BJ (cell line): ENCODE data around the gene PDS5B. TPM values are rescaled to one million over a fixed set of nuclear protein-coding genes. Genes with fewer than 3 reads are reported as not detected.

Source experiments
- CTCF ChIA-PET: fragments of 350-600 bp; formaldehyde crosslinking; extraction: SDS; loops from one replicate; lab custom pipeline; 2021; ENCODE audit warnings: antibody characterized with exemption, inconsistent platforms; lab: Yijun Ruan, JAX
- POLR2A ChIA-PET: fragments of 300-600 bp; sonication (Branson Sonifier 250); formaldehyde crosslinking; extraction: SDS; loops from one replicate; lab custom pipeline; 2021; ENCODE audit warnings: antibody characterized with exemption; lab: Charles Lee
- DNase-seq: peaks from one replicate; pipeline ENCODE4 v3.0.0-alpha.2; 2011; ENCODE audit warnings: low read depth
- H3K27me3 ChIP-seq: 2 replicates; pipeline ENCODE4 v1.6.0; 2011; ENCODE audit warnings: low read length; ENCODE audit not compliant: control insufficient read depth, insufficient read depth
- H3K36me3 ChIP-seq: 2 replicates; pipeline ENCODE4 v1.5.1; 2011; ENCODE audit warnings: low read length; ENCODE audit not compliant: control insufficient read depth, insufficient read depth
- H3K4me3 ChIP-seq: 2 replicates; pipeline ENCODE4 v1.5.1; 2011; ENCODE audit warnings: low read depth, mild to moderate bottlenecking, control low read depth, low read length
- CTCF ChIP-seq: IDR thresholded peaks from 2 replicates; pipeline ENCODE4 v1.5.1; 2011; ENCODE audit warnings: low read depth, mild to moderate bottlenecking, control low read depth, inconsistent platforms, low read length, moderate library complexity; ENCODE audit not compliant: insufficient read depth
- polyA plus RNA-seq: library from polyadenylated mRNA; depleted of rRNA; stranded (reverse); fragments of >200 nt; gene quantifications from 2 replicates; pipeline ENCODE4 v1.2.3, GENCODE V29; 2011

Gene PDS5B
- polyA plus RNA-seq, 1 experiment, result 3.9 TPM

GRCh38 chr13:32589471-32589870, 3.2 kb downstream of the PDS5B start:
- TF ChIP-seq CTCF, result no peak
- H3K36me3 ChIP-seq, result no peaks in the 10 kb centered on the region
- POLR2A ChIA-PET, result no interaction called here
- no peak overlapping the region for H3K4me3 ChIP-seq
- H3K27me3 ChIP-seq, result no peaks in the 10 kb centered on the region
- CTCF ChIA-PET, result interaction anchor here (1.1 to 2.6 kb wide), 4 partner anchors 8 to 79 kb away, joined by 3 to 7 read pairs (median 7); no protein-coding TSS in a partner anchor
- no peak for DNase-seq

GRCh38 chr13:32590266-32590665, 4.0 kb downstream of the PDS5B start:
- H3K4me3 ChIP-seq, result no peak overlapping the region
- ChIA-PET POLR2A (interaction anchor here (0.5 kb wide), 1 partner anchor 943 kb away, joined by 3 read pairs; no protein-coding TSS in a partner anchor), CTCF (interaction anchor here (0.9 to 1.2 kb wide), 5 partner anchors 9 to 78 kb away, joined by 3 to 7 read pairs (median 4); no protein-coding TSS in a partner anchor)
- no peaks in the 10 kb centered on the region for H3K36me3 ChIP-seq
- no peak for DNase-seq
- TF ChIP-seq CTCF, result no peak
- H3K27me3 ChIP-seq, result no peaks in the 10 kb centered on the region

GRCh38 chr13:32592082-32592481, 5.8 kb downstream of the PDS5B start:
- DNase-seq, result no peak
- TF ChIP-seq CTCF, result no peak
- H3K36me3 ChIP-seq, result no peaks in the 10 kb centered on the region
- H3K27me3 ChIP-seq, result no peaks in the 10 kb centered on the region
- ChIA-PET CTCF (interaction anchor here (0.6 to 2.1 kb wide), 3 partner anchors 25 to 77 kb away, joined by 3 to 13 read pairs (median 4); no protein-coding TSS in a partner anchor), POLR2A (no interaction called here)
- H3K4me3 ChIP-seq, result no peak overlapping the region

- no peak for TF ChIP-seq CTCF
- H3K27me3 ChIP-seq, result no peaks in the 10 kb centered on the region
- CTCF ChIA-PET, result interaction anchor here (1.2 to 2.1 kb wide), 3 partner anchors 42 to 56 kb away, joined by 3 to 13 read pairs (median 3); no protein-coding TSS in a partner anchor
- H3K4me3 ChIP-seq, result no peak overlapping the region
- no peaks in the 10 kb centered on the region for H3K36me3 ChIP-seq
- POLR2A ChIA-PET, result no interaction called here
- DNase-seq, result no peak
Observed at GRCh38 chr13:32594157-32594738, 8.0 kb downstream of the PDS5B start.

- CTCF ChIA-PET, result no interaction called here
- POLR2A ChIA-PET, result no interaction called here
- H3K27me3 ChIP-seq, result no peaks in the 10 kb centered on the region
- H3K36me3 ChIP-seq, result no peaks in the 10 kb centered on the region
- no peak for DNase-seq
- no peak overlapping the region for H3K4me3 ChIP-seq
- no peak for TF ChIP-seq CTCF
Observed at GRCh38 chr13:32595306-32595705, 9.1 kb downstream of the PDS5B start.
